HT1080 (cell line): ENCODE data around the gene CMKLR1. TPM values are rescaled to one million over a fixed set of nuclear protein-coding genes. Genes with fewer than 3 reads are reported as not detected.

ENCODE experiments used
- DNase-seq: peaks from one replicate; pipeline ENCODE4 v3.0.0-alpha.2; 2015; ENCODE audit warnings: low read depth
- total RNA-seq: library from RNA; depleted of rRNA; stranded (reverse); fragments of >200 nt; shearing (Covaris generic); gene quantifications from 2 replicates; pipeline ENCODE4 v1.2.3, GENCODE V29; 2014

The CMKLR1 gene
- total RNA-seq, 1 experiment from 2014 or later = 0.21 TPM

GRCh38 chr12:108317308-108318234 lies 21.5 kb downstream of the CMKLR1 start:
- DNase-seq = no peak

DNA sequence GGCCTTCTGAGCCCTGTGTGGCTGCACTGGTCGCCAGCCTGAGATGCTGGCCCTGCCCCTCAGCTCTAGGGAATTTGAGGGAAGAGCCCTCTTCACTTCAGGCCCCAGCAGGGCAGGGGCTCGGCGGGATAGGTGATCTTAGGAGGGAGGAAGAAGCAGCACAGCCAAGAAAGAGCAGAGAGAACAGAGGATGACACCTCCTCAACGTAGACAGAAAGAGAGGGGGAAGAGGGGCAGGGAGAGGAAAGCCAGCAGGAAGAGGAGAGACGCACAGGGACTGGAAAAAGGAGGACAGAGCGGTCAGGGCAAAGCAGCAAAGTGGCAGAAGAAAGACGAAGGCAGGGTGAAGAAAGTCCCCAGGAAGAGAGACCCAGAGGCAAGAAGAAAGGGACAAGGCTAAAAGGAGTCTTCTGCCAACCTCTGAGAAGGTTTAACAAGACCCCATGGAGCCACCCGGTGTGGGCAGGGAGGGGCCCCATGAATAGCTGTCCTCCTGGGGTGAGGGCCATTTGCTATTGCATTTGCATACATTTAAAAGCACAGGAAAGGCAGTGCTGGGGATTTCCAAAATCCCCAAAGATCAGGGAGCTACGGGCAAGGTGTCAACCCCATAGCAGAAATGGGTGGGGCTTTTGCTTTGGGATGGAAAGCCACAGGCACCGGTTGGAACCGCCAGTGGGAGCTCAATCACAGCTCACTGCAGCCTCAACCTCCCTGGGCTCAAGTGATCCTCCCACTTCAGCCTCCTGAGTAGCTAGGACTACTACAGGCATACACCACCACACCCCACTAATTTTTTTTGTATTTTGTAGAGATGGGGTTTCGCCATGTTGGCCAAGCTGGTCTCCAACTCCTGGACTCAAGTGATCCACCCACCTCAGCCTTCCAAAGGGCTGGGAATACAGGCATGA lies 22.7 kb downstream of the CMKLR1 start:
- DNase-seq = no peak

DNA sequence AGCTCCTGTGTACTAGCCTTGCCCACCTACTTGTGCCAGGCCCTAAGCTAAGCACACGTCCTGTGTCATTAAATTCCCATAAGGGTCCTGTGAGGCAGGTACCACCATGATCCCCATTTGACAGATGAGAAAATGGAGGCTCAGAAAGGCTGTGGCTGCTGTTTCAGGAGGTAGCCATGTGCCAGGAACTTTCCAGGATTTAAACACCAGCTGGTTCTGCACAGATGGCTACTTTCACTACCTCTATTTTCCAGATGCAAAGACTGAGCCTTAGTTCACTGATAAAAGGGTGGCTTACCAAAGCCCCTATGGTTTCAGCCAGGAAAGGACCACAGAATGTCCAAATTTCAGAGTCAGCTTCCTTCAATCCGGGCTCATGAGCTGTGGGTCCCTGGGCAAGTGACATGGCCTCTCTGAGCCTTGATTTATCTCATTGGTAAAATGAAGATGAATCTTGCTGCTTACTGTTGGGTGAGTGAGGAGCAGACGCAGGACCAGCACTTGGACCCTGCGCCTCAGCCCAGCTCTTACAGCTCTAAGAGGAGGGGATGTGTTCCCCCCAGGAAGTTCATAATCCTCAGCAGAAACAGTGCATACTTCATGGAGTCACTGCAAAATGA lies 23.5 kb downstream of the CMKLR1 start:
- DNase-seq = no peak

GRCh38 chr12:108313606-108314351 lies 25.3 kb downstream of the CMKLR1 start:
- DNase-seq = peak; percentile 27

DNA sequence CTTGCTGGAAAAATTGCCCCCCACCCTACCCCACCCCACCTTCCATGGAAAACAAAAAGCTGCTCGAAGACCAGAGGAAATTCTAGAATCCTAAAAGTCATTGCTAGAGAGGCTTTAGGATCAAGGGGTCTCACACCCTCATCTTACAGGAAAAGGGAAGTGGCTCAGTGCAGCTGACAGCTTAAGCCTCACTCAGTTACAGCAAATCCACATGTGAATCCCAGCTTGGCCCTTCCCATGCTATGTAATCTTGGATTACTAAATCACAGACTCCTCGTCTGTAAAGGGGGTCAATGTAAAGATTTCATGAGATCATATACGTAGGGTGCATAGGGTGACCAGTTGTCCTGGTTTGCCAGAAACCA lies 25.9 kb downstream of the CMKLR1 start:
- DNase-seq = no peak

DNA sequence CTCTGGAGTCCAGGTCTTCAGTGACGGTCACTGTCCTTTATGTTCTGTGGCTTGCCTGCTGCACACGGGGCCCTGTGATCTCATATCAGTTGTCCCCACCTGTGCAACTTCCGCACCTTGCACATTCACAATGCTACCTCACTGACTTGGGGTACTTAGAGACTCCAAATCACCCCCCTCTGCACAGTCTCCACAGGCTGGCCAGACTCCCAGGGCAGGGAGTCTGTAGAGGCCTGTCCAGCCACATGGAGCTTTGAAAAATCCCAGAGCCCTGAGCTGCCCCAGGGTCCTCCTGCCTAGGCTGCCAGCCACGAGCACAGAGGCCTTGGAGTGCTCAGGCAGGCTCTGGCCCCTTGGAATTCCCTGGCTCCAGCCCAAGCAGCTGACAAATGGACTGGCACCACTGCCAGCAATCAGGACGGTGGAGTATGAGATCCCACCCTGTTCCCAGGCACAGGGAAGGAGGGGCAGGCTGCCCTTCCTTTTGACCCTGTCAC lies 26.4 kb downstream of the CMKLR1 start:
- no peak for DNase-seq

DNA sequence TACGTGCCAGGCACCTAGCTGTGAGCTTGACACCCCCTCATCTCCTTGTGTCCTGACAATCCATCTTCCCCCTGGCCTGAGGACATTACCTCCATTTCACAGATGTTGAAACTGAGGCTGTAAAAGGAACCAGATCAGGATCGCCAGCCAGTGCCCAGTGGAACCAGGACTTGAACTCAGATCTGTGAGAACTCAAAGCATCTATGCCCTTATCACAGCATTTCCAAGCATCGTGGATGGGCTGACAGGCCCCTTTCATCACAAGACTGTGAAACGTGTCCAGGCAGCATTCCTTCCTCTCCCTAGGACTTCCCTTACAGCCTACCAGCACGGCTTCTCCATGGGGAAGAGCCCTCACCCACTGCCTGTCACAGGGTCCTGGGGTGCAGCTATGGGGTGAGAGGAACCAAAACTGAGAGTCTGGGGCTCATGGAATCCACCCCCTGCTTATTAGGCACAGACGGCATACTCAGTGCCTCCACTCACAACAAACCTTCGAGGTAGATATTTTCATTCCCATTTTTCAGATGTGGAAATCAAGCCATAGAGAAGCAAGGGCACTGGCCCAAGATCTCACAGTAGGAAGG lies 26.9 kb downstream of the CMKLR1 start:
- no peak for DNase-seq

GRCh38 chr12:108311605-108312004 lies 27.5 kb downstream of the CMKLR1 start:
- no peak for DNase-seq

GRCh38 chr12:108310489-108310888 lies 28.6 kb downstream of the CMKLR1 start:
- DNase-seq = no peak

- DNase-seq = no peak
Observed at GRCh38 chr12:108309674-108310312, 29.3 kb downstream of the CMKLR1 start.

DNA sequence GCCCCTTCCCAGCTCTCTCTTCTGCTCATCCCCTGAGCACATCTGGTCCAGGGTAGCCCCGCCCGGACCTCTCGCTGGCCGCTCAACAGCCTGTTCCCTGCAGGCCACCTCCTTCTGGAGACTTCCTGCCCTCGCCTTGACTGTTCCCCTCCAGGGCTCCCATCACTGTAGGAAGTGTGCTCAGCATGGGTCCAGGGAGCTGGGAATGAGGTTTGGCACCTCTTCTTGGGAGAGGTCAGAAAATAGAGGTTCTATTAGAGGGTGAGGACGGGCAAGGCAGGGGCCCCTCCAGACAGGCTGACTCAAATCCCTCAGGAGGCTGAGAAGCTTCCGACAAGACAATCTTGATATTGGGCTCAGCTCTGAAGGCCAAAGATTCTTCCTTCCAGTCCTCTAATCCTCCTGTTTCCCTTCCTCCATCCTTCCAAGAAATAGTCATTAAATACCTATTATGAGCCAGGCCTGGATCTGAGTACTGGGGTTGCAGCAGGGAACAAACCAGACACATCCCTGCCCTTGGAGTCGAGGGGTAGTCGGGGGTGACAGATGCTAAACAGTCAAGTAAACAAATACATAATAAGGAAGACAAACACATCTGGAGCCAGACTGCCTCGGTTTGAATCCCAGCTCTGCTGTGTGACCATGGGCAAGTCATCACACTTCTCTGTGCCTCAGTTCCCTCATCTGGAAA lies 30.6 kb downstream of the CMKLR1 start:
- DNase-seq = peak; percentile 8

DNA sequence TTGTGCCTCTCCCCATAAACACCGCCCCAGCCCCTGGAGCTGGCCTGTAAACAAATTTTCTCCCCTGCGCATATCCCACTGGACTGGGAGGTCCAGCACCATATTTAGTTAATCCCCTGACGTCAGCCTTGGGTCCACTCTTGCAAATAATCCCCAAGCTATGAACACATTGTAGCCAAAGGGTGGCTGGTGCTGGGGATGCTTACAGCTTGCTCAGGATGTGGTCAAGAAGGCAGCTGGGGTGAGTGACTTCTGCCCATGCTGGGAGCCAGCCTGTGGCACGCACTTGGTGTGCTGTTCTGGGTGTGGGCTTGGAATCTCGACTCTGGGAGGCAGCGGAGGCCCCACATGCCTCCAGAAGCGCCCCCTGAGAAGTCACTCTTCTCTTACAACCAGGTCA lies 32.1 kb downstream of the CMKLR1 start:
- DNase-seq = peak; percentile 75

GRCh38 chr12:108306506-108306905 lies 32.6 kb downstream of the CMKLR1 start:
- DNase-seq = no peak

DNA sequence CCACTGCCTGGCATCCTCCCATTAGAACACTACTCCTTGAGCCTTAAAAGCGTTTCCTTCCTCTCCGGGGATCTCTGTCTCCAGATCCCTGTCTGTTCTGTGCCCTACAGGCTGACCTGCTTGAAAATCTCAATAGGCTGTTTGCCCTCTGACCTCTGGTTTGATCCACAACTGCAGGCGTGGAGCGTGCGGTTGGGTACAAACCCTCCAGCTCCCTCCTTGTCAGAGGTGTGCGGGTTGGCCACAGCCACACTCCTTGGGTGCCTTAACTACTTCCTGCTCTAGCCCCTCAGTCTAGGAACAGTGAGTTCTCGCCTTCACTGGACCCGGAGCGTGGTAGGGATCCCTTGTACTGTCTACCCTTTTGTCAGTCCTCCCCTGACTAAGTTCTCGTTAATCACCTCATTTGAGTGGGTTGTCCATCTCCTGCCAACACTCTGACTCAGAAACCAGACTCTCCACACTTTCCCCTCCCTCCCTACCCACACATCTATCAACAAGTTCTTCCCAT lies 33.1 kb downstream of the CMKLR1 start:
- peak; percentile 73 for DNase-seq

GRCh38 chr12:108305520-108305919 lies 33.6 kb downstream of the CMKLR1 start:
- DNase-seq = peak; percentile 71

DNA sequence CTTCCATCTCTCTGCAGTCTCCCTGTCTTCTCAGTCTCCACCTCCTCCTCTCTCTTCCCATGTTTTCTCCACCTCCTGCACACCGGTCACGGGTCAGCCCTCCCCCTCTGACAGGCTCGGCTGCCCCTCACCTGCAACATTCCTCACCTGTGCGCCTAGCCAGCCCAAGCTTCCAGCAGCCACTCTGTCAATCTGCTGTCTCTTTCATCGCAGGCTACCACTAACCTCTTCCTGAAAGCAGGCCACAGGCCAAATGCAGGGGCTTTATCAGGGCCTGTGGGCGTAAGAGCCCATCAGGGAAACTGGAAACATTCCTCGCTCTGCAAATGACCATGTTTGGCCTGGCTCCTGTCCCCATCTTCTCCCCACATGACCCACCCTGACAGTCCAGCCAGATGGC lies 34.5 kb downstream of the CMKLR1 start:
- no peak for DNase-seq

DNA sequence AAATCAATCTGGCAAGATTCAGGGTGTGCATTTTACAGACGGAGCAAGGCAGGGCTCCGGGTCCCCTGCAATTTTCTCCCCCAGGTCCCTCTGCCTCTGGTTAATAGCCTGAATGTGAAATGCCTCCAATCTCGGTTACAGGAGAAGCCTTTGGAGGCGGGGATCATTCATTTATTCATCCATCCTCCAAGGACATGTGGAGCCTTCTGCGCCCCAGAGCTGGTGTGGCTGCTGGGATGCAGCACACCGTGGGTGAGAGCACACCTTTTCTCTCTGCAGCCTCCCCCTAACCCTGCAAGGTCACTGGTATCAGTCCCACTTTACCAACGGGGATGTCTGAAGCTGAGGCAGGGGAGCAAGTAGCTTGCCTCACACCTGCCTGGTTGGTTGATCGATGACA lies 35.4 kb downstream of the CMKLR1 start:
- DNase-seq = no peak

GRCh38 chr12:108302403-108303311 lies 36.5 kb downstream of the CMKLR1 start:
- peak; percentile 8 for DNase-seq
